Subcutaneous adipose tissue (tissue), 4 donors: ENCODE data around the gene MRTFB. TPM values are rescaled to one million over a fixed set of nuclear protein-coding genes. Genes with fewer than 3 reads are reported as not detected.

Experiments
- total RNA-seq, 4 donors: library from RNA; depleted of rRNA; stranded (reverse); fragments of >200 nt; gene quantifications; one replicate each; pipeline ENCODE4 v1.1.0, GENCODE V29; 2016
- TF ChIP-seq, protein P1 (sequence below): fragments of 450-650 bp; IDR thresholded peaks from one replicate; pipeline ENCODE4 v1.5.1; 2016; ENCODE audit warnings: low read depth, mild to moderate bottlenecking, control low read depth, antibody characterized with exemption, moderate library complexity

The MRTFB gene
- total RNA-seq, 4 donors from 2014 or later = 48.1 to 92.1 (median 66.9) TPM

DNA sequence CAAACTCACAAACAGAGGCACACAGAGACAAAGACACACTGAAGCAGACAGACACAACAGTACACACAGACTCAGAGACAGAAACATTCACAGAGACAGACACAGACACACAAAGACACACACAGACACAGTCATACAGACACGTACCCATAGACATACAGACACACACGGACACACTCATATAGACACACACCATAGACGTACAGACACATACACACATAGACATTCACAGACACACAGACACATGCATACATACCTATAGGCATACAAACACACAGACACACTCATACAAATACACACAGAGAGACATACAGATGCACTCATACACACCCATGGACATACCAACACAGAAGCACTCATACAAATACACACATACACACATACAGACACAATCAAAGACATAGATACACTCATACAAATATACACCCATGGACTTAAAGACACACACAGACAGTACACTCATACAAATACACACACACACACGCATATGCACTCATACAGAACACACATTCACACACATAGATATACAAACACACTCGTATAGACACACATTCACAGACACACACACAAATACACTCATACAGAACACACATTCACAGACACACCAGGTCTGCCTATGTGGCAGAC, 19.9 kb upstream of the MRTFB start:
- TF ChIP-seq, protein P1, sequence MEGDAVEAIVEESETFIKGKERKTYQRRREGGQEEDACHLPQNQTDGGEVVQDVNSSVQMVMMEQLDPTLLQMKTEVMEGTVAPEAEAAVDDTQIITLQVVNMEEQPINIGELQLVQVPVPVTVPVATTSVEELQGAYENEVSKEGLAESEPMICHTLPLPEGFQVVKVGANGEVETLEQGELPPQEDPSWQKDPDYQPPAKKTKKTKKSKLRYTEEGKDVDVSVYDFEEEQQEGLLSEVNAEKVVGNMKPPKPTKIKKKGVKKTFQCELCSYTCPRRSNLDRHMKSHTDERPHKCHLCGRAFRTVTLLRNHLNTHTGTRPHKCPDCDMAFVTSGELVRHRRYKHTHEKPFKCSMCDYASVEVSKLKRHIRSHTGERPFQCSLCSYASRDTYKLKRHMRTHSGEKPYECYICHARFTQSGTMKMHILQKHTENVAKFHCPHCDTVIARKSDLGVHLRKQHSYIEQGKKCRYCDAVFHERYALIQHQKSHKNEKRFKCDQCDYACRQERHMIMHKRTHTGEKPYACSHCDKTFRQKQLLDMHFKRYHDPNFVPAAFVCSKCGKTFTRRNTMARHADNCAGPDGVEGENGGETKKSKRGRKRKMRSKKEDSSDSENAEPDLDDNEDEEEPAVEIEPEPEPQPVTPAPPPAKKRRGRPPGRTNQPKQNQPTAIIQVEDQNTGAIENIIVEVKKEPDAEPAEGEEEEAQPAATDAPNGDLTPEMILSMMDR = no peak

DNA sequence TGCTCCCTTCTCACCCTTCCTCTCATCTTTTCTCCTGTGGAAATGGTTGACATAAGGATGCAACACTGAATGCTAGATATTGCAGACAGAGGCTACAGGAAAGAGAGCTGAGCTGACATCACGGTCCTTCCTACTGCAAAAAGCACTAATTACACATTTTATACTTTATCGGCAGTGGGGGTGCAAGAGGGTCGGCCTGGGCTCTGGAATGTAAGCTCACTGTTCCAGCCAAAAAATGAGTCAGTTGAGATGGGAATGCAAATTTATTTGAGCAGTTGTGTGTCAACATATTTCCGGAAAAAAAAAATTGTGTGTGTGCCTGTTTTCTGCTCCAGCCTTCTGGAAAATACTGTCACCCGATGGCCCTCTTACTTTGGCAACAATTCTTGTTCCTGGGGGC, 14.1 kb upstream of the MRTFB start:
- TF ChIP-seq, protein P1 = no peak

DNA sequence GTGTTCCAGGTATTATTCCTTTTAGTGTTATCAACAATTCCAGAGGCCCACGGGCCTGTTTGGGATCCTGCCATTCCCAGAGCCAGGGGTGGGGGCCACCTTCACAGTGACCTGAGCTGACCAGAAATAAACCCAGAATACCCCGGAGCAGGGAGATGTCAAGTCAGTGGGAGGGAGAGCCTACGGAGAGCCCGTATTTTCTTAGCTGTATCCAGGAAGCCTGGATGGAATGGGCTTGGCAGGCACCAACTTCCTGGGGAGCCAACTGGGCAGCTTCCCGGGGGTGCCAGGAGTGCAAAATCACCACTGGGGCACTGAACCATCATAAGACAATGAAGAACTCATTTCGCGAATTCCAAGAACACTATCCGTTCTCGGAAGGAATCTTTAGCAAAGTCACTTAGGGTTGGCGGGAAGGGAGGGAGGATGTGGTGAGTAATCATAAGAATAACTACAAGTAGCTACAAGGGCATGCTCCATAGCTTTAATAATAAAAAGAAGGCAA, 13.2 kb upstream of the MRTFB start:
- TF ChIP-seq, protein P1 = no peak

DNA sequence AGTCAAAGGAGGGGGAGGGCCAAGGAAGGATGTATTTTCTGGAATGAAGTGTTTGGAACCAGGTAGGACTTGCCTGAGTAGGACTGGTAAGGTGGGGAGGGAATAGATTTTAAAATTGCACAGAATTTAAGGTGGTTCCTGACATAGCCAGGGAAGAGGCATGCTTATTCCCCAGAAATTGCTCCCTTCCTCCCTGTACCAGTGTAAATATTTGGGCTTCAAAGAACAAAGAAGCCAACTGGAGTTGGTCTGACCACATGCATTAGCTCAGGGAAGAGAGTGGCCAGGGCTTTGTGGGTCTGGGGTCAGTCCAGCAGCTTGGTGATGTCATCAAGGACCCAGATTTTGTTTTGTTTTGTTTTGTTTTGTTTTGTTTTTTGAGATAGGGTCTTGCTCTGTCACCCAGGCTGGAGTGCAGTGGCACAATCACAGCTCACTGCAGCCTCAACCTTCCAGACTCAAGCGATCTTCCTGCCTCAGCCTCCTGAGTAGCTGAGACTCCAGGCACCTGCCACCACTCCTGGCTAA, 9.3 kb upstream of the MRTFB start:
- TF ChIP-seq, protein P1 = no peak

DNA sequence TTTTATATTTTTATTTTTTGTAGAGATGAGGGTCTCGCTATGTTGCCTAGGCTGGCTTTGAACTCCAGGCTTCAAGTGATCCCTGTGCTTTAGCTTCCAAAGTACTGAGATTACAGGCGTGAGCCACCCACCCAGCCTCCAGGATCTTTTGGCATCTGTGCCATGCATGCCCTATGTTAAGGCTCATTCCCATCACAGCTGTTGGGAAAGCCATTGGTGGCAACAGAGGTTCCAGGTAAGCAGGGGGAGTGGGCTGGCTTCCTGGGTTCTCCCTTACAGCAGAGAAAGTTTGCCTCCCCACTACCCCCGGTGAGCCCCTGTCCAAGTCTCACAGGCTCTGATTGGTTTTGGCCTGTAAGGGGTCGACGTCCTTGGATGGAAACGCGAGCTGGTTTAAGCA, 8.9 kb upstream of the MRTFB start:
- TF ChIP-seq, protein P1 = no peak

DNA sequence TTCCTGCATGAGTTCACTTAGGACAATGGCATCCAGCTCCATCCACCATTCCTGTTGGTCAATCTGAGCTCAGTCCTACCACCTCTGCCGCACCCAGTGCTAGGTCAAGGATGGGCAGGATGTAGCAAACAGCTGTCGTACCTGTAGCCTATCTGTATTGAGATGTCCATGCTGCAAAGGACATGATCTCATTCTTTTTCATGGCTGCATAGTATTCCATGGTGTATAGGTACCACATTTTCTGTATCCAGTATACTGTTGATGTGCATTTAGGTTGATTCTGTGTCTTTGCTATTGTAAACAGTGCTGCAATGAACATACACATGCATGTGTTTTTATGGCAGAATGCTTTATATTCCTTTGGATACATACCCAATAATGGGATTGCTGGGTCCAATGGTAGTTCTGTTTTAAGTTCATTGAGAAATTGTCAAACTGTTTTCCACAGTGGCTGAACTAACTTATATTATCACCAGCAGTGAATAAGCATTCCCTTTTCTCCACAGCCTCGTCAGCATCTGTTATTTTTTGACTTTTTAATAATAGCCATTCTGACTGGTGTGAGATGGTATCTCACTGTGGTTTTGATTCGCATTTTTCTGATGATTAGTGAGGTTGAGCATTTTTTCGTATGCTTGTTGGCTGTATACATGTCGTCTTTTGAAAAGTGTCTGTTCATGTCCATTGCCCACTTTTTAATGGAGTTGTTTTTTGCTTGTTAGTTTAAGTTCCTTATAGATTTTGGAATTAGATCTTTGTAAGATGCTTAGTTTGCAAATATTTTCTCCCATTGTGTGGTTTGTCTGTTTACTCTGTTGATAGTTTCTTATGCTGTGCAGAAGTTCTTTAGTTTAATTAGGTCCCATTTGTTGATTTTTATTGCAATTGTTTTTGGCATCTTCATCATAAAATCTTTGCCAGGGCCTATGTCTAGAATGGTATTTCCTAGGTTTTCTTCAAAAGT, 7.2 kb upstream of the MRTFB start:
- TF ChIP-seq, protein P1 = no peak

DNA sequence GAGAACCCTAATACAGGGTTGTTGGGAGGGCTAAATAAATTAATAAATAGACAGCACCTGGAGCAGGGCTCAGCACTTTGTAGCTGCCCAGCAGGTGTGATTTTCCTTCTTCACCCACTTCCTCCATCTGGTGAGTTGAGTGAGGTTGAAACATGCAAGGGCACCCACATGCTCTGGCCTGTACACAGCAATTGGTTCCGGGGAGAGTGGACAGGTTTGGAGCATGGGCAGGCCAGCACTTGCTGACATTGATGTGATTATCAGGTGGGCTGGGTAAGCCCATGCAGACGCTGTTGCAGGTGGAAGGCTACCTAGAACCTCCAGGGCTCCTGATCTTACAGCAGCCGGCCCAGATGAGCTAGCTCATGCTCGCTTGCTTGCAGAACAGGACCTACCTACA, 1.3 kb upstream of the MRTFB start:
- TF ChIP-seq, protein P1 = no peak
